Astrocyte of the hippocampus (primary cell): Measurements from ENCODE around the gene SOS2.

Source experiments
- DNase-seq: peaks from one replicate; pipeline ENCODE4 v3.0.0; 2011; ENCODE audit warnings: low read depth, low spot score

Gene SOS2

DNA sequence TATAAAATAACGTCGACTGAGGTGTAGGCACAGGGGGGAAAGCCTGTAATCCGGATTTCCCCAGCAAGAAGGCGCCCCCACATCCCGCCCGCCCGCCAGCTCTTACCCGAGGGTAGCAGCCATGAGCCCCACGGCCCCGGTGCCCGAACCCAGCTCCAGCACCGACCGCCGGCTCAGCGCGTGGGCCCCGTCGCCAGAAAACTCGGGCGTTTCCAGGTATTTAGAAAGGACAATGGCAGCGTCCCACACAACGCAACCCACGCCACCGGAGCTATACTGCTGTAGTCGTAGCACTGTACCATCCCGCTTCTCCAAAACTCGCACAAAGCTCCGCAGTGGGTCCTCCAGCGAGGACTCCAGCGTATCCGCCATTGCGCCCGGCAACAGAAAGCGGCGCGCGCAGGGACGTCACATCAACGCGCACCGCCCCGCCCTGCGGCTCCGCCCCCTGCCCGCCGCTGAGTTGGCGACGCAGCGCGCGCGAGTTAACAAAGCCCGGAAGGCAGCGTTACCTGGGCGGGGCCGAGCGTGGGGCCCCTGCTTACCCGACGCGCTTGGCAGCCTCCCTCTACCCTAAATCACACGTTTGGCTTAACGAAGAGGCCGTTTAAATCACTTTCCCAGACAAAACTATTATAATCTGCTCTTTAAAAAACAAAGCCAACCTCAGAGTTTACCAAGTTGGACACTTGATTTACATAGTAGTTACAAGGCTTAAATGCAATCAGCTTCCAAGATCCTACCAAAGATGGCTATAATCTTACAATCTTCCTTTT is 115.0 kb downstream of the SOS2 start, which contains the start of gene VCPKMT:
VCPKMT (minus strand) TSS at position 392 of the 776 bp plus-strand sequence; CDS start at position 372, 20 bp downstream.
- DNase-seq = peak; percentile 98

- DNase-seq = no peak
These were observed 117.9 kb downstream of the SOS2 start for GRCh38 chr14:50113381-50114035.

DNA sequence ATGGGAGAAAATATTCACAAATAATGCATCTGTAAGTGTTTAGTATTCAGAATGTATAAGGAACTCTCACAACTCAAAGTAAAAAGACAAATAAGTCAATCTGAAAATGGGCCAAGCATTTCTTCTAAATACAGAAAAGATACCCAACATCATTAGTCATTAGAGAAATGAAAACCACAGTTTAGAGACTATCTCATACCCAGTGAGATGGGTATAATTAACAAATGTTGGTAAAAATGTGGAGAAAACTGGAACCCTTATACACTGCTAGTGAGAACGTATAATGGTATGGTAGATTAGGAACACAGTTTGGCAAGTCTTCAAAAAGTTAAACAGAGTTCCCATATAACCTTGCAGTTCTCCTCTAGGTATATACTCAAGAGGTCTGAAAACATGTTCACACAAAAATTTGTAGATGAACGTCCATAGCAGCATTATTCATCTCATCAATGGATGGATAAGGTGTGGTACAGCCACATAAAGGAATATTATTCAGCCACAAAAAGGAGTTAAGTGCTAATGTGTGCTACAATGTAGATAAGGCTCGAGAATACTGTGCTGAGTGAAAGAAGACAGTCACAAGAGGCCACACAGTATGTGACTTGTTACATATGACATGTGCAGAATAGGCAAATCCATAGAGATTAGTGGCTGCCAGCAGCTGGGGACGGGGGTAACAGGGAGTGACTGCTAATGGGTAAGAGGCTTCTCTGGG is 120.9 kb downstream of the SOS2 start:
- DNase-seq = no peak

DNA sequence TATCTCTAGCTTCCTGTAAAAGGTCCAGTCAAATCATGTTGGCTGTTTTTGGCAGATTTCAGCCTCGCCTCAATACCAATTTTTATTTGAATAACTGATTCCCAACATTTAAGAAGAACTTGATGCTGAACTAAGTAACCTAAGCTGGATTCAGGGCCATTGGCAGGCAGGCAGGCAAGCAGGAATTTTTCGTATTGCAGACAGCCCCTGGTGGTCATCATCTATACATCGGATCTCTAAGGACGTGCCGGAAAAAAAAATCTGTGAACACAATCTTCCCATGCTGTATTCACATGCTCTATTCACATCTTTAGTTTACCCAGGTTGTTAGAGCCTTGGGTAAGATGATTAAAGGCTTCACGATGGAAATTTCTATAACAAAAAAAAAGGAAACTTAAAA is 122.0 kb downstream of the SOS2 start:
- DNase-seq = peak; percentile 25

DNA sequence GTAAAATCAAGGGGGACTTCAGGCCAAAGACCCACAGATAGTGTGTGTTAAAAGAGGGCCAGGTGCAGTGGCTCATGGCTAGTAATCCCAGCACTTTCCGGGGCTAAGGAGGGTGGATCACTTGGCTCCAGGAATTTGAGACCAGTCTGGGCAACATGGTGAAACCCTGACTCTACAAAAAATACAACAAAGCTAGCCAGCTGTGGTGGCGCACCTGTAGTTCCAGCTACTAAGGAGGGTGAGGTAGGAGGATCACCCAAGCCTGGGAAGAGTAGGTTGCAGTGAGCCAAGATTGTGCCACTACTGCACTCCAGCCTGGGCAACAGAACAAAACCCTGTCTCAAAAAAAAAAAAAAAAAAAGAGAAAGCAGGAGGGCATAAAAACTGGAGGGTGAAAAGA is 123.5 kb downstream of the SOS2 start:
- no peak for DNase-seq

DNA sequence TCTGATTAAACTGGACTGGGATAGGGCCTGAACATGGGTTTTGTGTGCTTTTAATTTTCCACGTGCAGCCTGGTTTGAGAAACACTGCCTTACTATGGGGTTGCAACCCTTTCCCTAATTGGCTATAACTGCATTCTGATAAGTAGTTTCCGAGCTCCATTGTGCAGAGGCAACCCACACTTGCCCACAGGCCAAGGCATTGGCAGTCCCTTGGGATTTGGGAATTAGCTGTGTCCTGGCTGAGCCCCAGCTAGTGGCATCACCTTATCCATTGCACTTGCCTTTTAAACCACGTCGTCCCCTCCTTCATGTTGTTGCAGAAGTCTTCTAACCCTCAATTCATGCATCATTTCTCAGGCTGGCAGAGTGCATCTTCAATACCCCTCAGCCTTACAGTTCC is 125.2 kb downstream of the SOS2 start:
- no peak for DNase-seq

DNA sequence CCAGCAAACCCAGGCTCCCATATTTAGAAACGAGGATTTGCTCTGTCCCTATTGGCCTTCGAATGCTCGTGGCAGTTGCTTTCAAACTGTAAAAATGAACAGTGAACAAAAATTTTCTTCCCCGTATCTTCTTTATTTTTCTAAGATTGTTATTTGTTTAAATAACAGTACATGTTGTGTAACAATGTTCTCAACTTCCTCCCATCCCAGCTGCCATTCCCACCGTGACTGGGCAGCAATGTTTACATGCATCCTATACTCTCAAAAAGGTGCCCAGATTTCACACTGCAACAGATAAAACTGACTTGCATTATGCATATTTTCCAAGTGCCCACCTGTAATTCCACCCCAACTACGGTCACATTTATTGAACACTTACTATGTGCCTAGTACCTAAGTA is 127.8 kb downstream of the SOS2 start:
- no peak for DNase-seq

- DNase-seq = no peak
These were observed 130.0 kb downstream of the SOS2 start for GRCh38 chr14:50101417-50101816.

- DNase-seq = no peak
These were observed 130.6 kb downstream of the SOS2 start for GRCh38 chr14:50100805-50101204.

- peak; percentile 35 for DNase-seq
These were observed 132.0 kb downstream of the SOS2 start for GRCh38 chr14:50099335-50099734.

- no peak for DNase-seq
These were observed 135.5 kb downstream of the SOS2 start for GRCh38 chr14:50095895-50096294.

DNA sequence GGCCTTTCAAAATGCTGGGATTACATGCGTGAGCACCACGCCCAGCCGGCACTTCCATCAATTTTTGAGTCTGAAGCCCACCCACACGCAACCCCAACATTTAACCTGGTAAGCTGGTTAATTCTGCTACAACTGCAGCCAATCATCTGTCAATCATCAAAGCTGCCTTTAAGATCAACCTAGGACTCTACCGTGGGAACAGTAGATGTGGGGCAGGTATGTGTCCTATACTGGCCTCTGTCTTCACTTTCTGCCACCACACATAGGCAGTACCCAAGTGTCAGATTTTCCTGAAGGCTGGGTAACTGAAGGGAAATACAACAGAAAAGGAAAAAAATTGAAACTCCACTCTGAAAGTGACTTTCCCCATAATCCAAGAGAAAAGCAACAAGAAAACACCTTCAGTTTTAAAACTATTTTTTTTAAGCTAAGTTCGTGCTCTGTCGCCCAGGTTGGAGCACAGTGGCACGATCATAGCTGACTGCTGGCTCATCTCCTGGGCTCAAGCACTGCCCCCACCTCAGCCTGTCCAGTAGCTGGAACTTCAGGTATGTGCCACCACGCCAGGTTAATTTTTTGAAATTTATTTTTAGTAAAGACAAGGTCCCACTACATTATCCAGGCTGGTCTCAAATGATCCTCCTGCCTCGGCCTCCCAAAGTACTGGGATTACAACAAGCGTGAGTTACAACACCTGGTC is 137.2 kb downstream of the SOS2 start:
- no peak for DNase-seq

DNA sequence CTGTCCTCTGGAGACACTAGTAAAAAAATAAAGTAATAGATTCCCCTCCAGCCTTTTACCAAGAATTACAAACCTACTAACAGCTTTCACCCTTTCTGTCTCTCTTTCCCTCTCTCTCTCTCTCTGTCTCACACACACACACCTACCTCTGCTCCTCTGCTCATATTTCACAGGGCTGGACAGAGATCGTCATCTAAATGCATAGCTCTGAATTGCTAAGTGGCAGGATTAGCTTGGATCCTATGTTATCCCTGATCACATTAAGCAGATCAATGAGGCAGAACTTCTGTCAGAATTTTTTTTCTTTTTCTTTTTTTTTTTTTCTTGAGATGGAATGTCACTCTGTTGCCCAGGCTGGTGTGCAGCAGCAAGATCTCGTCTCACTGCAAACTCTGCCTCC is 137.9 kb downstream of the SOS2 start:
- no peak for DNase-seq

GRCh38 chr14:50092006-50092555 is 139.3 kb downstream of the SOS2 start:
- DNase-seq = no peak

GRCh38 chr14:50091240-50091913 is 140.0 kb downstream of the SOS2 start:
- DNase-seq = no peak

- no peak for DNase-seq
These were observed 142.2 kb downstream of the SOS2 start for GRCh38 chr14:50089208-50089607.

GRCh38 chr14:50088731-50089130 is 142.6 kb downstream of the SOS2 start:
- DNase-seq = no peak

DNA sequence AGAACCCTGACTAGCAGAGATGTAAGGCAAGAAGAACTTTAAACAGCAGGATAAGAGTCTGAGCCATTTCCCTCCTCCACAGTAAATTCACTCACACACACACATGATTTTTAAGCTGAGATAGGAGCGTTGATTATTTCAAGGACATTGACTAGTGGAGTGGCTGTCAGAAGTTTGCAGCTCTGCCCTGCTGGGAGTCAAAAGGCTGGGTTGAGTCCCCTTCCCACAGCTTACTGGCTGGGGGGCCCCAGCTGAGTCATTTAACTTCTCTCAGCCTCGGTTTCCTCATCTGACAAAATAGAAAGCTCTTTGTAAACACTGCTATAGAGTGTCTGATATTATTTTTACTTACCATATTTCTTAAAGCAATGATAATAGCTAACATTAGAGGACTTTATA is 143.3 kb downstream of the SOS2 start:
- DNase-seq = no peak

DNA sequence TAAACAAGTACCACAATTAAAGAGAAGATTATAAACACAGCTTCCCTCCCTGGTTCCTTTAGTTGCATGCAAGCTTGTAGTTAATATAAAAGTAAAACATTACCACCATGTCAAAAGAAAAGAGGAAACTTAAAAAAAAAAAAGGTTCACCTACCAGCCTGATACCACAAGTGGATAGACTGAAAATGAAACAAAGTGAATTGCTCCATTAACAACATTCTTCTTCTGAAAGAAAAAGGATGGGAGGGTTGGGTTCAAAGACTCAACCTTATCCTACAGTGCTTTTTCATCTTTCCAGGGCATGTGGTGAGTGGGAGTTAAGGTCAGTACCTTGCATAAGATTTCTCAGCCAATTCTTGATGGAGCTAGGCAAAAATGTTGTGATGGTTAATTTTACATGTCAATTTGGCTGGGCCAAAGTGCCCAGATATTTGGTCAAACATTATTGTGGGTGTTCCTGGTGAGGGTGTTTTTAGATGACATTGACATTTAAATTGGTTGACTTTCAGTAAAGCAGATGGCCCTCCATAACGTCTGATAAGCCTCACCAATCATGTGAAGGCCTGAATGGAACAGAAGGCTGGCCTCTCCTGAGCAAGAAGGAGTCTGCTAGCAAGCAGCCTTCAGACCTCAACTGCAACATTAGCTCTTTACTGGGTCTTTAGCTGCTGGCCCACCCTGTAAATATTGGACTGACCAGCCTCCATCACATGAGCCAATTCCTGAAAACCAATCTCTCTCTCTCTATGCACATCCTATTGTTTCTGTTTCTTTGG is 143.8 kb downstream of the SOS2 start:
- no peak for DNase-seq

GRCh38 chr14:50086321-50086711 is 145.1 kb downstream of the SOS2 start:
- no peak for DNase-seq
